ENCODE data around the gene DCC.

DNA sequence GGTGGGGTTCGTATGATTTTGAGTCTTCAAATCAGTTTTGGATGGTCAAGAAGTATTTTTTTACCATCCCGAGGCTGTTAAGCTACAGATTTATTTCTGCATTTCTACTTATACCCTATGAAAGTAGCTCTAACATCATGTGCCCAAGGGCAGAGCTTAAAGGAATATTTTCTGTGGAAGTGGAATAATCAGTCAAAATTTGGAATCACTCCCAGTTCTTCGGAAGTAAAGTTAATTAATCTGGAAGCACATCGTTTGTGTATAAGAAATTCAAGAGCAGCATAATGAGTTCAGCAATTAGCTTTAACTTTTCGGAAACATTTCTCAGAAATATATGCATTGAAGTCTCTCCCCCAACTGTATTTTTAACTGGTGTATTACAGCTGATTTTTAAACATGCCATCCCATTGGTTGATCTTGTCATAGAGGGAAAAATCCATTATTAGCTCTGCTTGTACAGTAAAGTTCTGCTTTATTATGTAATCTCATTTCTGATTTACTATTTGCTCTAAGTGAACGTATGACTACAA lies 510.1 kb downstream of the DCC start:
- TF ChIP-seq EZH2 (IDR thresholded peaks at IDR 0.05; ENCODE audit: low read length) = no peak
- TF ChIP-seq, protein P1, sequence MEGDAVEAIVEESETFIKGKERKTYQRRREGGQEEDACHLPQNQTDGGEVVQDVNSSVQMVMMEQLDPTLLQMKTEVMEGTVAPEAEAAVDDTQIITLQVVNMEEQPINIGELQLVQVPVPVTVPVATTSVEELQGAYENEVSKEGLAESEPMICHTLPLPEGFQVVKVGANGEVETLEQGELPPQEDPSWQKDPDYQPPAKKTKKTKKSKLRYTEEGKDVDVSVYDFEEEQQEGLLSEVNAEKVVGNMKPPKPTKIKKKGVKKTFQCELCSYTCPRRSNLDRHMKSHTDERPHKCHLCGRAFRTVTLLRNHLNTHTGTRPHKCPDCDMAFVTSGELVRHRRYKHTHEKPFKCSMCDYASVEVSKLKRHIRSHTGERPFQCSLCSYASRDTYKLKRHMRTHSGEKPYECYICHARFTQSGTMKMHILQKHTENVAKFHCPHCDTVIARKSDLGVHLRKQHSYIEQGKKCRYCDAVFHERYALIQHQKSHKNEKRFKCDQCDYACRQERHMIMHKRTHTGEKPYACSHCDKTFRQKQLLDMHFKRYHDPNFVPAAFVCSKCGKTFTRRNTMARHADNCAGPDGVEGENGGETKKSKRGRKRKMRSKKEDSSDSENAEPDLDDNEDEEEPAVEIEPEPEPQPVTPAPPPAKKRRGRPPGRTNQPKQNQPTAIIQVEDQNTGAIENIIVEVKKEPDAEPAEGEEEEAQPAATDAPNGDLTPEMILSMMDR (optimal IDR thresholded peaks at IDR 0.05 in 1 of 3, IDR thresholded peaks at IDR 0.05 in 1 of 3, conservative IDR thresholded peaks at IDR 0.05 in 1 of 3; ENCODE audit: extremely low read depth in 1 of 3, insufficient read depth in 2 of 3, low read length in 3 of 3) = no peak

Measured in keratinocyte (primary cell).